Activated CD4-positive, alpha-beta T cell treated with anti-CD3 and anti-CD28 coated beads, Interleukin-2, amount 10 ng/mL, durations not matched to agents 7 days and 5 days (primary cell): Measurements from ENCODE around the gene IQSEC1. TPM values are rescaled to one million over a fixed set of nuclear protein-coding genes. Genes with fewer than 3 reads are reported as not detected.

Source experiments
- CTCF ChIA-PET: fragments of 350-600 bp; sonication (Branson Sonifier 250); formaldehyde crosslinking; loops from one replicate; lab custom pipeline; 2021; ENCODE audit warnings: antibody characterized with exemption; lab: Charles Lee
- POLR2A ChIA-PET: fragments of 350-600 bp; sonication (Branson Sonifier 250); formaldehyde crosslinking; loops from one replicate; lab custom pipeline; 2021; ENCODE audit warnings: antibody characterized with exemption; lab: Charles Lee
- DNase-seq: peaks from one replicate; pipeline ENCODE4 v3.0.0-alpha.2; 2020
- H3K27ac Mint-ChIP-seq: one replicate; pipeline ENCODE4 v1.8.0; 2021; ENCODE audit warnings: mild to moderate bottlenecking, moderate library complexity, mixed read lengths
- H3K27me3 Mint-ChIP-seq: one replicate; pipeline ENCODE4 v1.8.0; 2021; ENCODE audit warnings: mixed read lengths
- H3K36me3 Mint-ChIP-seq: one replicate; pipeline ENCODE4 v1.8.0; 2021; ENCODE audit warnings: low read depth, mixed read lengths
- H3K4me1 Mint-ChIP-seq: one replicate; pipeline ENCODE4 v1.8.0; 2021; ENCODE audit warnings: mixed read lengths
- H3K4me3 Mint-ChIP-seq: one replicate; pipeline ENCODE4 v1.8.0; 2021; ENCODE audit warnings: mild to moderate bottlenecking, moderate library complexity, mixed read lengths
- H3K9me3 Mint-ChIP-seq: one replicate; pipeline ENCODE4 v1.8.0; 2021; ENCODE audit warnings: mixed read lengths
- total RNA-seq, 2 experiments: library from RNA; stranded (reverse); gene quantifications; one replicate each; pipeline ENCODE4 v1.2.3, GENCODE V29; 2021

Gene IQSEC1
- total RNA-seq, 2 experiments from 2014 or later = 58.2 to 70.4 TPM

DNA sequence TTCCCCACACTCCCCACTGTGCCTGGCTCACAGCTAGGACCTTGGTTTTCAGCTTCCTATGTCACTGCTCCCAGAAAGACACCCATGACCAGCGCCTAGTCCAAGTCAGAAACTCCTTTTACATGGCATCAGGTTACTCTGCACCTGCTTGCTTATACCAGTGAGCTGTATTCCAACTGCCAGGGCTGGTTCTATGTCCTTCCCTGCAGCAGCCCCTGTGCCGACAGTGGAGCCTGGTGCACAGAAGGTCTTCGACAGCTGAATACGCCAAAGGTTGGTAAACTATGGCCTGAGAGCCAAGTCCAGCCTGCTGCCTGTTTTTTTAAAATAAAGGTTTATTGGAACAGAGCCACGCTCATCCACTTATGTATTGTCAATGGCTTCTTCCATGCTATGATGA, 102.5 kb downstream of the IQSEC1 start:
- ChIA-PET POLR2A (no interaction called here), CTCF (interaction anchor here (0.6 to 1.2 kb wide), 7 partner anchors 8 to 420 kb away, joined by 3 to 7 read pairs (median 3); no protein-coding TSS in a partner anchor)
- peak overlapping the region; percentile 58 for H3K27ac Mint-ChIP-seq
- peaks cover 35% of the 10 kb centered on the region for H3K4me1 Mint-ChIP-seq
- no peak for DNase-seq
- no peaks in the 10 kb centered on the region for H3K36me3 Mint-ChIP-seq
- H3K27me3 Mint-ChIP-seq = no peaks in the 10 kb centered on the region
- no peak overlapping the region for H3K4me3 Mint-ChIP-seq
- no peaks in the 10 kb centered on the region for H3K9me3 Mint-ChIP-seq

DNA sequence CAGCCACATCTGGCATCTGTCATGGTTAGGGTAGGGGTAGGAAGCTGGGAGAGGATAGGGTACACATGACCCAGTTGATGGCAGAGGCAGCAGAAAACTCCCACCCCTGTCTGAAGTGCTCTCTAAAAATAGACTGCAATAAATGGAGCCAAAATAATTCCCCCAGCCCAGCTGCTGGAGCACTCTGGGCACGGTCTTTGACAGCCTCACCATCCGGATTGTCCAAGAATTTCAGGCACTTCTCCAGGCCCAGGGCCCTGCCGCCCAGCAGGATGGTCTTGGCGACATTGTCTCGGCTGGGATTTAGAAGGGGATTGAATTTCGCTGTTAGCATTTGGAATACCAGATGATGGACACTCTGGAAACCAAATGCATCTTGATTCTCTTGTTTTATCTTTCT, 103.7 kb downstream of the IQSEC1 start:
- ChIA-PET CTCF (interaction anchor here (1.1 to 1.6 kb wide), 4 partner anchors 9 to 30 kb away, joined by 3 to 7 read pairs (median 4); no protein-coding TSS in a partner anchor), POLR2A (no interaction called here)
- Mint-ChIP-seq H3K4me3 (no peak overlapping the region), H3K36me3 (no peaks in the 10 kb centered on the region), H3K27me3 (no peaks in the 10 kb centered on the region), H3K9me3 (no peaks in the 10 kb centered on the region), H3K27ac (no peak overlapping the region), H3K4me1 (peaks cover 42% of the 10 kb centered on the region)
- no peak for DNase-seq

- CTCF ChIA-PET = interaction anchor here (1.6 kb wide), 1 partner anchor 11 kb away, joined by 4 read pairs; no protein-coding TSS in a partner anchor
- POLR2A ChIA-PET = no interaction called here
- H3K4me3 Mint-ChIP-seq = no peak overlapping the region
- no peak for DNase-seq
- no peak overlapping the region for H3K27ac Mint-ChIP-seq
- peaks cover 4% of the 10 kb centered on the region for H3K36me3 Mint-ChIP-seq
- H3K27me3 Mint-ChIP-seq = no peaks in the 10 kb centered on the region
- no peaks in the 10 kb centered on the region for H3K9me3 Mint-ChIP-seq
- H3K4me1 Mint-ChIP-seq = peaks cover 47% of the 10 kb centered on the region
These were observed 104.7 kb downstream of the IQSEC1 start for GRCh38 chr3:12968541-12968940.

DNA sequence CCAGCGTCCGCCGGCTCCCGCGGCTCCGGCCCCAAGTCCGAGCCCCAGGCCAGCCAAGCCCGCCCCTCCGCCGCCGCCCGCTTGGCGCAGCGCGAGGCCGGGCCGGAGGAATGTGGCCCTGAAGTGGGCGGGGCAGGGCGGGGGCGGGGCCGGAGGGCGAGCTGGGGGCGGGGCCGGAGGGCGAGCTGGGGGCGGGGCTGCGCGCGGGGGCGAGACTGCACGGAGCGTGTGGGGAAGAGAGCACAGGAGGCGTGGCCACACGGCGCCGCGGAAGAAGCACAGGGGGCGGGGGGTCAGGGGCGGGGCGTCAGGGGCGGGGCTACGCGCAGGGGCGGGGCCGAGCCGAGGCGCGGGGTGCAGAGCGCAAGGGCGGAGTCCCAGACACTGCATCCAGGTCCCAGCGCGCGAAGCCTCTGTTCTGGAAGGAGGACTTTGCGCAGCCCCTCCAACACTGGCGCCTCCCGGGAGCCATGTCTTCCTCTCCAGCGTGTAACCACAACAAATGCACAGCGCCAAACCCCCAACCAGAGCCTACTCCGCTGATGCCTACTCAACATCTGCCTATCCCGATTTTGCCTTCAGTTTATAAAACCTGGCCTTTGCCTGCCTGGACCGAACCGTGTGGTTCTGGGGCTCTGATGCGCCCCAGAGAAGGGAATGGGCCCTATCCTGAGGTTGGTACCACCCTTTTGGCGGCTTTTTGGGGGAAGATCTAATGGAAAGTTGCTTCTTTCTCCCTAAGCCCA, 105.5 kb downstream of the IQSEC1 start:
- Mint-ChIP-seq H3K4me3 (peak overlapping the region; percentile 65), H3K27ac (peak overlapping the region; percentile 65), H3K27me3 (no peaks in the 10 kb centered on the region), H3K36me3 (peaks cover 8% of the 10 kb centered on the region), H3K4me1 (peaks cover 53% of the 10 kb centered on the region), H3K9me3 (no peaks in the 10 kb centered on the region)
- DNase-seq = peak; percentile 86
- POLR2A ChIA-PET = no interaction called here
- CTCF ChIA-PET = no interaction called here

- H3K27me3 Mint-ChIP-seq = no peaks in the 10 kb centered on the region
- H3K4me1 Mint-ChIP-seq = peaks cover 60% of the 10 kb centered on the region
- H3K36me3 Mint-ChIP-seq = peaks cover 12% of the 10 kb centered on the region
- H3K4me3 Mint-ChIP-seq = peak overlapping the region; percentile 49
- H3K9me3 Mint-ChIP-seq = no peaks in the 10 kb centered on the region
- peak overlapping the region; percentile 14 for H3K27ac Mint-ChIP-seq
- no peak for DNase-seq
- ChIA-PET POLR2A (no interaction called here), CTCF (interaction anchor here (0.7 to 2.4 kb wide), 5 partner anchors 17 to 80 kb away, joined by 3 to 13 read pairs (median 3); no protein-coding TSS in a partner anchor)
These were observed 106.2 kb downstream of the IQSEC1 start for GRCh38 chr3:12966847-12967605.

DNA sequence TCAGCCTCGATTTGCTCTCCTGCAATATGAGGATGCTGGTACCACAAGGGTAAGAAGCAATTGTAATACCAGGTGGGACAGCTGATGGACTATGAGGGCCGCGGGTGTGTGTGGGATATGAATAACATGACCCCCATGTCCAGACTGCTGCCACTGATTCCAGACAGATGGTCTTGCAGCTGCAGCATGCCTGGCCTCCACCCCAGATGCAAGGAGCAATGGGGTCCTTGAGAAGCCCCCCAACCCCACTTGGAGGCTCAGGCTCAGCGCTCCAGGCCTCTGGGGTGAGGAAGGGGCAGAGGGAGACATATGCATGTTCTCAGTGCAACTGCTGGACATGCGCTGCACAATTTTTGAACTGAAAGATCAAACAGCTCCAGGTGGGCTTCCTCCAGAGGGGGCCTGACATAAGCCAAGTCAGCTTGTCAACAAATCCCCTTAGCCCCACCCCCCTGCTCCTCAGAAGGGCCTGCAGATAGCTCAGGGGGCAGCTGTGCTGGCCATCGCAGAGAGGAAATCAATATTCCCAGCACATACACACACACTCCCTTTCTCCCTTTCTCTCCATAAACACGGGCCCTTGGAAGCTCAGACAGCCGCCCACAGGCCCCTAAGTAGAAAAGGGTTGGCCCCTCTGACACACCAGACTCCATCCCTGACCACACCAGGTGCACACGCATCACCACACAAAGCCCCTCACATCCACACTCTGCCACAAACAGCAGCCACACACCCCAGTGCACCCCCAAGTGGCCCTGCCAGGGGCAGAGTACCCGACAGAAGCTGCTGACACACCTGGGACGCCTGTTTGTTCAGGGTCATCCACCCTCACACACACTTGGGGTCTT, 107.0 kb downstream of the IQSEC1 start:
- no peaks in the 10 kb centered on the region for H3K27me3 Mint-ChIP-seq
- no peak for DNase-seq
- H3K27ac Mint-ChIP-seq = no peak overlapping the region
- ChIA-PET POLR2A (no interaction called here), CTCF (interaction anchor here (0.6 to 2.4 kb wide), 7 partner anchors 18 to 414 kb away, joined by 3 to 13 read pairs (median 3); no protein-coding TSS in a partner anchor)
- H3K36me3 Mint-ChIP-seq = peaks cover 16% of the 10 kb centered on the region
- peak overlapping the region; percentile 49 for H3K4me3 Mint-ChIP-seq
- H3K9me3 Mint-ChIP-seq = no peaks in the 10 kb centered on the region
- H3K4me1 Mint-ChIP-seq = peaks cover 68% of the 10 kb centered on the region

DNA sequence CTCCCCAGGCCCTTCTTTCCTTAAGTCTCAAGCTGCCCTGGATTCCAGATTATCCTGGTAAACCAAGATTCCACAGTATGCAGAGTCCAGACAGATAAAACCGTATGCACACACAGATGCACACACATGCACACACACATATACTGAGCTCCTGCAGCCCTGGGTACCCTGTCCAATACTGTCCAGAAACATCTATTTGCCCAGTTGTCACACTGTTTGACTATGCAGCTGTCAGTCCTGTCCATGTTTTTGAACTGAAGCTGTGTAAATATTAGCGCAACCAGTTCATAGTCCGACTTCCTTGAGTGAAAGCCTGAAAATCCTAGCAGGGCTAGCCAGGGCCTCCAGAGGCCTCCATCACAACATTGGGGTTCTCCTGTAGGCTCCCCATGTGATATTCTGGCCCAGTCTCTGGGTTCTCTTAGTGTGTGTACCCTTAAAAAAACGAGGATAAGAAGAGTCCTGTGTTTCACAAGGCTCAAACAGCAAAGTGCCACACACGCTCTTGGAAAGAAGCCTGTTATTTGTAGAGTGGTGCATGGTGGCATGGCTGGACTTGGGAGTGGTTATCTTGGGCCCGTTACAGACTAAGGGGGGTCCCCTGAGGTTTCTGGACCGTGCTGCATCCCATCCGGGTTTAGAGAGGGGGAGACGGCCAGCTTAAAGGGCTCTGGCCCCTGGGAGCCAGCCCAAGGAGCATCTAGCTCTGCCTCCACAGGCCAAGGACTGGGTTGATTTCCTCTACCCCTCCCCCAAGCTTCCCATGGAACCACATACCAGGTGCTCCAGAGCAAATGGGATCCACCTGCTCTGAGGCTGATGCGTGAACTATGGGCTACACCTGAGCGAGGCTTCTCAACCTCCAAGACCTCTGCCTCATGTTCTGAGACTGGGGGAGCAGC, 108.3 kb downstream of the IQSEC1 start:
- no peaks in the 10 kb centered on the region for H3K27me3 Mint-ChIP-seq
- H3K9me3 Mint-ChIP-seq = no peaks in the 10 kb centered on the region
- peaks cover 21% of the 10 kb centered on the region for H3K36me3 Mint-ChIP-seq
- H3K4me3 Mint-ChIP-seq = no peak overlapping the region
- peak overlapping the region; percentile 19 for H3K27ac Mint-ChIP-seq
- POLR2A ChIA-PET = no interaction called here
- H3K4me1 Mint-ChIP-seq = peaks cover 79% of the 10 kb centered on the region
- DNase-seq = no peak
- CTCF ChIA-PET = interaction anchor here (0.7 to 2.4 kb wide), 9 partner anchors 11 to 292 kb away, joined by 3 to 13 read pairs (median 3); partner anchors contain the start of gene RPL32

DNA sequence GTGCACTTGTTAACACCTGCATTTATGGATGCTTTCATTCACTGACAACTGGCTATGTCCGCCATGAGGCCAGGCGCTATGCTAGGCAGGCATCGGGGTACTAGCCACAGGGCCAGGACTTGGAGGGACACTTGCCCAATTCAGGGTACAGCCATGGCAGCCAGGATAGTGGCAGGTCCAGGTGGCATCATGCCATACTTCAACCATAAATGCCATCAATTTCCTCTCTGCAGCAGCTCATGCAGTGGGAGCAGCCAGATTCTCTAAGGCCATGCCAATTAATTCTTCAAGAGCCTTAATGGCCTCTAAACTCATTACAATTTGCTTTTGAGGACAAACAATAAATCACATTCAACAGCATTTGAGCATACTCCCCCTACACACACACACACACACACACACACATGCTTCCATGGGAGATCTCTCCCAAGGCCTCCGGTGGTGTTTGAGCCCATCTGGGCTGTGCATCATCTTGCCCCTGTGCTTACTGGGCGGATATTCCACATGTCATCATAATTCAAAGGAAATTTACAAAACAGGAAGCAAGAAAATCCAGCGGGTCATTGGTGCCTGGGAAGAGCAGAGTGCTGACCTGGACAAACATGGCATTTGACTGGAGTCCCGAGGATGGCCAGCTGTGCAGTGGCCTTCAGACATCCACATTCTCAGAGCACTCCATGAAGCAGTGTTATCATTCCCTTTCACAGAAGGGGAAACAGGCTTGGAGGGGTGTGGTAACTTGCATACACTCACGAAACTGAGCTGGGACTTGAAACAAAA, 109.1 kb downstream of the IQSEC1 start:
- H3K4me1 Mint-ChIP-seq = peaks cover 82% of the 10 kb centered on the region
- ChIA-PET CTCF (interaction anchor here (1.0 to 2.4 kb wide), 4 partner anchors 10 to 41 kb away, joined by 3 to 13 read pairs (median 5); no protein-coding TSS in a partner anchor), POLR2A (no interaction called here)
- H3K27ac Mint-ChIP-seq = peak overlapping the region; percentile 75
- H3K27me3 Mint-ChIP-seq = no peaks in the 10 kb centered on the region
- no peak overlapping the region for H3K4me3 Mint-ChIP-seq
- no peak for DNase-seq
- H3K36me3 Mint-ChIP-seq = peaks cover 24% of the 10 kb centered on the region
- no peaks in the 10 kb centered on the region for H3K9me3 Mint-ChIP-seq

GRCh38 chr3:12963231-12963896, 109.9 kb downstream of the IQSEC1 start:
- POLR2A ChIA-PET = no interaction called here
- Mint-ChIP-seq H3K27me3 (no peaks in the 10 kb centered on the region), H3K36me3 (peaks cover 24% of the 10 kb centered on the region), H3K27ac (peak overlapping the region; percentile 75), H3K4me1 (peaks cover 84% of the 10 kb centered on the region), H3K9me3 (no peaks in the 10 kb centered on the region), H3K4me3 (no peak overlapping the region)
- peak; percentile 39 for DNase-seq
- CTCF ChIA-PET = interaction anchor here (1.1 to 2.7 kb wide), 3 partner anchors 14 to 37 kb away, joined by 3 to 10 read pairs (median 3); no protein-coding TSS in a partner anchor

- Mint-ChIP-seq H3K4me3 (no peak overlapping the region), H3K36me3 (peaks cover 24% of the 10 kb centered on the region), H3K27me3 (no peaks in the 10 kb centered on the region), H3K9me3 (no peaks in the 10 kb centered on the region), H3K27ac (no peak overlapping the region), H3K4me1 (peaks cover 82% of the 10 kb centered on the region)
- POLR2A ChIA-PET = no interaction called here
- CTCF ChIA-PET = interaction anchor here (1.1 to 2.7 kb wide), 4 partner anchors 13 to 38 kb away, joined by 3 to 10 read pairs (median 3); no protein-coding TSS in a partner anchor
- DNase-seq = no peak
These were observed 110.9 kb downstream of the IQSEC1 start for GRCh38 chr3:12962292-12962691.
